ENCODE data around the gene IZUMO3.

Gene IZUMO3

GRCh38 chr9:24561957-24562356 lies 16.3 kb upstream of the IZUMO3 start:
- DNase-seq (ENCODE audit: extremely low read depth, low read depth) = no peak
- no peak for TF ChIP-seq CTCF (IDR thresholded peaks at IDR 0.05; ENCODE audit: low read depth, low read length)

- no peak for TF ChIP-seq CTCF (IDR thresholded peaks at IDR 0.05; ENCODE audit: low read depth, low read length)
- no peak for DNase-seq (ENCODE audit: extremely low read depth, low read depth)
These were observed 7.5 kb upstream of the IZUMO3 start for GRCh38 chr9:24553183-24553552.

- DNase-seq (ENCODE audit: extremely low read depth, low read depth) = no peak
- no peak for TF ChIP-seq CTCF (IDR thresholded peaks at IDR 0.05; ENCODE audit: low read depth, low read length)
These were observed 7.0 kb upstream of the IZUMO3 start for GRCh38 chr9:24552526-24553182.

- TF ChIP-seq CTCF (IDR thresholded peaks at IDR 0.05; ENCODE audit: low read depth, low read length) = no peak
- DNase-seq (ENCODE audit: extremely low read depth, low read depth) = no peak
These were observed 412 bp downstream of the IZUMO3 start for GRCh38 chr9:24545285-24545684.

- no peak for TF ChIP-seq CTCF (IDR thresholded peaks at IDR 0.05; ENCODE audit: low read depth, low read length)
- no peak for DNase-seq (ENCODE audit: extremely low read depth, low read depth)
These were observed 27.2 kb downstream of the IZUMO3 start for GRCh38 chr9:24518545-24518944.

- TF ChIP-seq CTCF (IDR thresholded peaks at IDR 0.05; ENCODE audit: low read depth, low read length) = no peak
- no peak for DNase-seq (ENCODE audit: extremely low read depth, low read depth)
These were observed 29.2 kb downstream of the IZUMO3 start for GRCh38 chr9:24516463-24516862.

- TF ChIP-seq CTCF (IDR thresholded peaks at IDR 0.05; ENCODE audit: low read depth, low read length) = no peak
- DNase-seq (ENCODE audit: extremely low read depth, low read depth) = no peak
These were observed 35.8 kb downstream of the IZUMO3 start for GRCh38 chr9:24509850-24510249.

All from AG09319 (cell line).